Hypothalamus (tissue), 51 donors: ENCODE measurements around the gene POM121L2.

Experiments
- DNase-seq, 51 donors: peaks; one replicate each; lab custom pipeline; 2025; lab: John Stamatoyannopoulos, UW

Gene POM121L2

GRCh38 chr6:27312146-27312949 lies at the start of gene POM121L2:
TSS of gene POM121L2 (minus strand) at chr6:27312273. CDS start at chr6:27312170, 103 bp downstream.
- DNase-seq: peak in 17 of 51 donors; percentile 0 to 34 (median 6)

GRCh38 chr6:27359231-27359630 lies 47.2 kb upstream of the POM121L2 start:
- DNase-seq: no peak

GRCh38 chr6:27358786-27359185 lies 46.7 kb upstream of the POM121L2 start:
- no peak for DNase-seq

GRCh38 chr6:27352850-27353249 lies 40.8 kb upstream of the POM121L2 start:
- DNase-seq: no peak

- no peak for DNase-seq
Observed at GRCh38 chr6:27334141-27334540, 22.1 kb upstream of the POM121L2 start.

GRCh38 chr6:27333642-27334040 lies 21.6 kb upstream of the POM121L2 start:
- DNase-seq: no peak

GRCh38 chr6:27332692-27333641 lies 20.9 kb upstream of the POM121L2 start:
- peak in 17 of 51 donors; percentile 2 to 74 (median 13) for DNase-seq

GRCh38 chr6:27327023-27327738 lies 15.1 kb upstream of the POM121L2 start:
- DNase-seq: no peak

GRCh38 chr6:27321901-27322300 lies 9.8 kb upstream of the POM121L2 start:
- DNase-seq: no peak

- DNase-seq: no peak
Observed at GRCh38 chr6:27321370-27321769, 9.3 kb upstream of the POM121L2 start.

GRCh38 chr6:27318973-27319372 lies 6.9 kb upstream of the POM121L2 start:
- no peak for DNase-seq

GRCh38 chr6:27314046-27314445 lies 2.0 kb upstream of the POM121L2 start:
- DNase-seq: no peak

GRCh38 chr6:27312950-27313271 lies 838 bp upstream of the POM121L2 start:
- no peak for DNase-seq

- DNase-seq: no peak
Observed at GRCh38 chr6:27311806-27312145, 297 bp downstream of the POM121L2 start.

- no peak for DNase-seq
Observed at GRCh38 chr6:27303613-27304272, 8.3 kb downstream of the POM121L2 start.

- DNase-seq: no peak
Observed at GRCh38 chr6:27297857-27298730, 14.0 kb downstream of the POM121L2 start.

GRCh38 chr6:27297484-27297856 lies 14.6 kb downstream of the POM121L2 start:
- DNase-seq: no peak

GRCh38 chr6:27296106-27296783 lies 15.8 kb downstream of the POM121L2 start:
- DNase-seq: no peak
